Uterus (tissue), 4 donors: Measurements from ENCODE around the gene SIK2. TPM values are rescaled to one million over a fixed set of nuclear protein-coding genes. Genes with fewer than 3 reads are reported as not detected.

Experiments
- DNase-seq, 2 donors: peaks; one replicate each; pipeline ENCODE4 v3.0.0-alpha.2; 2019 to 2020
- H3K27ac ChIP-seq, 2 donors: fragments of 200-600 bp; sonication (generic); 1 replicate in 1 of 2; 2 replicates in 1 of 2; pipeline ENCODE4 v1.5.1; 2016 to 2018
- H3K27me3 ChIP-seq, 2 donors: fragments of 200-600 bp; sonication (generic); one replicate each; pipeline ENCODE4 v1.5.1; 2018 to 2019; ENCODE audit warnings: control low read depth in 1 of 2
- H3K36me3 ChIP-seq, 2 donors: fragments of 200-600 bp; sonication (generic); one replicate each; pipeline ENCODE4 v1.5.1; 2019; ENCODE audit warnings: control low read depth in 1 of 2
- H3K4me1 ChIP-seq, 2 donors: fragments of 200-600 bp; sonication (generic); one replicate each; pipeline ENCODE4 v1.5.1; 2018 to 2019; ENCODE audit warnings: control low read depth in 1 of 2
- H3K4me3 ChIP-seq, 2 donors: fragments of 200-600 bp; sonication (generic); 1 replicate in 1 of 2; 2 replicates in 1 of 2; pipeline ENCODE4 v1.5.1; 2018 to 2019; ENCODE audit warnings: mild to moderate bottlenecking in 1 of 2
- H3K9me3 ChIP-seq, 2 donors: fragments of 200-600 bp; sonication (generic); one replicate each; pipeline ENCODE4 v1.5.1; 2019; ENCODE audit warnings: control low read depth in 1 of 2
- CTCF ChIP-seq, 4 experiments: fragments of 200-600 bp in 2 of 4; fragments of 450-650 bp in 2 of 4; sonication (generic) in 2 of 4; IDR thresholded peaks; one replicate each; pipeline ENCODE4 v1.5.1; 2016 to 2019; ENCODE audit warnings: antibody characterized with exemption in 4 of 4, mild to moderate bottlenecking in 2 of 4, moderate library complexity in 1 of 4
- POLR2A ChIP-seq, 2 donors: fragments of 450-650 bp; IDR thresholded peaks; one replicate each; pipeline ENCODE4 v1.6.1; 2016; ENCODE audit warnings: antibody characterized with exemption in 2 of 2, mild to moderate bottlenecking in 1 of 2, moderate library complexity in 1 of 2
- intact Hi-C: fragments of 100-400 bp; cut with DNase I; formaldehyde crosslinking; loops from one replicate; pipeline ENCODE4 v1.15.1; 2023; ENCODE audit warnings: low total_unique reads
- total RNA-seq, 4 donors: library from RNA; depleted of rRNA in 3 of 4; stranded (reverse); fragments of >200 nt in 3 of 4; gene quantifications; one replicate each; pipeline versions ENCODE4 v1.1.0 to v1.2.4, GENCODE V29; 2014 to 2023
- donor health status: DM: yes; HTN: yes; CAD: no.

SIK2 gene
- total RNA-seq, 4 donors from 2014 or later, result 11.5 to 27.7 (median 16.7) TPM

GRCh38 chr11:111672949-111673348 lies 70.7 kb downstream of the SIK2 start:
- Histone ChIP-seq H3K4me3 (no peak overlapping the region), H3K27ac (no peak overlapping the region), H3K4me1 (peaks cover 0 to 8% of the 10 kb centered on the region in 2 donors), H3K27me3 (no peaks in the 10 kb centered on the region), H3K36me3 (no peaks in the 10 kb centered on the region), H3K9me3 (no peaks in the 10 kb centered on the region)
- TF ChIP-seq POLR2A (IDR thresholded peaks at IDR 0.05) (no peak), CTCF (IDR thresholded peaks at IDR 0.05) (no peak)
- intact Hi-C loops, result no loop called here
- DNase-seq, result no peak

- Histone ChIP-seq H3K4me1 (peaks cover 0 to 8% of the 10 kb centered on the region in 2 donors), H3K36me3 (no peaks in the 10 kb centered on the region), H3K27ac (no peak overlapping the region), H3K9me3 (no peaks in the 10 kb centered on the region), H3K4me3 (no peak overlapping the region), H3K27me3 (no peaks in the 10 kb centered on the region)
- DNase-seq, result no peak
- intact Hi-C loops, result no loop called here
- TF ChIP-seq POLR2A (IDR thresholded peaks at IDR 0.05) (no peak), CTCF (IDR thresholded peaks at IDR 0.05) (no peak)
Observed at GRCh38 chr11:111674941-111675340, 72.7 kb downstream of the SIK2 start.

GRCh38 chr11:111675891-111676290 lies 73.6 kb downstream of the SIK2 start:
- Histone ChIP-seq H3K36me3 (no peaks in the 10 kb centered on the region), H3K27me3 (no peaks in the 10 kb centered on the region), H3K27ac (no peak overlapping the region), H3K4me3 (no peak overlapping the region), H3K4me1 (peaks cover 0 to 8% of the 10 kb centered on the region in 2 donors), H3K9me3 (no peaks in the 10 kb centered on the region)
- TF ChIP-seq POLR2A (IDR thresholded peaks at IDR 0.05), result no peak
- no peak for TF ChIP-seq CTCF (IDR thresholded peaks at IDR 0.05)
- intact Hi-C loops, result no loop called here
- DNase-seq, result no peak

GRCh38 chr11:111676878-111677585 lies 74.8 kb downstream of the SIK2 start:
- DNase-seq, result no peak
- intact Hi-C loops, result no loop called here
- TF ChIP-seq POLR2A (IDR thresholded peaks at IDR 0.05), result no peak
- TF ChIP-seq CTCF (IDR thresholded peaks at IDR 0.05), result no peak
- peaks cover 0 to 8% of the 10 kb centered on the region in 2 donors for H3K4me1 ChIP-seq
- no peak overlapping the region for H3K4me3 ChIP-seq
- H3K9me3 ChIP-seq, result no peaks in the 10 kb centered on the region
- peak overlapping the region in 1 of 2 donors; percentile 28 for H3K27ac ChIP-seq
- H3K36me3 ChIP-seq, result no peaks in the 10 kb centered on the region
- no peaks in the 10 kb centered on the region for H3K27me3 ChIP-seq

GRCh38 chr11:111680486-111681175 lies 78.4 kb downstream of the SIK2 start:
- Histone ChIP-seq H3K9me3 (no peaks in the 10 kb centered on the region), H3K36me3 (no peaks in the 10 kb centered on the region), H3K4me3 (no peak overlapping the region), H3K27me3 (no peaks in the 10 kb centered on the region), H3K27ac (no peak overlapping the region), H3K4me1 (peaks cover 0 to 8% of the 10 kb centered on the region in 2 donors)
- intact Hi-C loops, result no loop called here
- TF ChIP-seq POLR2A (IDR thresholded peaks at IDR 0.05) (no peak), CTCF (IDR thresholded peaks at IDR 0.05) (no peak)
- no peak for DNase-seq
